Spleen (tissue), 7 donors: ENCODE results near the gene SLC39A8.

Experiments
- POLR2A ChIP-seq, 3 donors: fragments of 450-650 bp; IDR thresholded peaks; one replicate each; pipeline ENCODE4 v1.5.1; 2017; ENCODE audit warnings: antibody characterized with exemption in 3 of 3, mild to moderate bottlenecking in 1 of 3
- POLR2AphosphoS5 ChIP-seq, 3 donors: sonication (generic); formaldehyde crosslinking; IDR thresholded peaks; one replicate each; pipeline ENCODE4 v1.5.1; 2017; ENCODE audit warnings: antibody characterized with exemption in 3 of 3
- TF ChIP-seq, protein P1 (sequence below), 11 experiments: fragments of 200-600 bp in 7 of 11; fragments of 450-650 bp in 4 of 11; sonication (generic) in 4 of 11; IDR thresholded peaks in 8 of 11; conservative IDR thresholded peaks in 3 of 11; 1 replicate in 7 of 11; 2 replicates in 4 of 11; pipeline versions ENCODE4 v1.4.0 to v1.8.0; 2016 to 2021; ENCODE audit warnings: antibody characterized with exemption in 11 of 11, inconsistent platforms in 4 of 11, mild to moderate bottlenecking in 1 of 11
- donor health status: DM: no; HTN: no; CAD: no; lungs with moderate emphysema.
- donor health status: DM: no; HTN: no; CAD: no.
- donor health status: DM: no; HTN: no; CAD: no.

DNA sequence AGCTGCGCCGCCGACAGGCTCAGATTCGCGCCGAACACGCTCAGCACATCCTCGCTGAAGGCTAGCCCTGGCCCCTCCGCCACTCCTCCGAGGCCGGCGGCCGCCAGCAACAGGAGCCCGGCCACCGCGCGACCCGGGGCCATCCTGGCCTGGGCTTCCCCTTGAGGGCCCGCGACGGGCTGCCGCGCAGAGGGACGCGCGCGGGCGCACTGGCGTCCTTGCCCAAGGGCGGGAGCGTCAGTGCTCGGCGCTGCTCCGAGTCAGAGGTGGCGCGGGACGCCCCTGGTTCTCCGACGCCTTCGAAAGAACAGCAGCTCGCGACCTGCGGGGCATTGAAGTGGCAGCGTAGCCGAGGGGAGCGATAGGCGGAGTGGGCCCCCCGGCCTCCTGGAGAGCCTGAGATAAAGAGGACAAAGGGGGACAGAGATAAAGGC is 745 bp downstream of the SLC39A8 start:
- TF ChIP-seq, protein P1, sequence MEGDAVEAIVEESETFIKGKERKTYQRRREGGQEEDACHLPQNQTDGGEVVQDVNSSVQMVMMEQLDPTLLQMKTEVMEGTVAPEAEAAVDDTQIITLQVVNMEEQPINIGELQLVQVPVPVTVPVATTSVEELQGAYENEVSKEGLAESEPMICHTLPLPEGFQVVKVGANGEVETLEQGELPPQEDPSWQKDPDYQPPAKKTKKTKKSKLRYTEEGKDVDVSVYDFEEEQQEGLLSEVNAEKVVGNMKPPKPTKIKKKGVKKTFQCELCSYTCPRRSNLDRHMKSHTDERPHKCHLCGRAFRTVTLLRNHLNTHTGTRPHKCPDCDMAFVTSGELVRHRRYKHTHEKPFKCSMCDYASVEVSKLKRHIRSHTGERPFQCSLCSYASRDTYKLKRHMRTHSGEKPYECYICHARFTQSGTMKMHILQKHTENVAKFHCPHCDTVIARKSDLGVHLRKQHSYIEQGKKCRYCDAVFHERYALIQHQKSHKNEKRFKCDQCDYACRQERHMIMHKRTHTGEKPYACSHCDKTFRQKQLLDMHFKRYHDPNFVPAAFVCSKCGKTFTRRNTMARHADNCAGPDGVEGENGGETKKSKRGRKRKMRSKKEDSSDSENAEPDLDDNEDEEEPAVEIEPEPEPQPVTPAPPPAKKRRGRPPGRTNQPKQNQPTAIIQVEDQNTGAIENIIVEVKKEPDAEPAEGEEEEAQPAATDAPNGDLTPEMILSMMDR (IDR thresholded peaks at IDR 0.05 in 8 of 11, conservative IDR thresholded peaks at IDR 0.05 in 3 of 11) = no peak
- TF ChIP-seq POLR2A (IDR thresholded peaks at IDR 0.05) = no peak
- peak in 2 of 3 donors; percentile 78 to 84 for TF ChIP-seq POLR2AphosphoS5 (IDR thresholded peaks at IDR 0.05)
